Mononuclear cell (primary cell): Measurements from ENCODE around the gene WNK2. TPM values are rescaled to one million over a fixed set of nuclear protein-coding genes. Genes with fewer than 3 reads are reported as not detected.
"Not testable (repeated sequence)": the region's sequence is repeated elsewhere in the genome, so short reads cannot be mapped to it uniquely, and the experiment has no call there.

Experiments used
- H3K27me3 ChIP-seq: 2 replicates; pipeline ENCODE4 v1.6.0; 2011; ENCODE audit warnings: low read length, control low read depth; ENCODE audit not compliant: insufficient read depth
- H3K4me1 ChIP-seq: 2 replicates; pipeline ENCODE4 v1.5.1; 2011; ENCODE audit warnings: mild to moderate bottlenecking, low read length, control low read depth; ENCODE audit not compliant: insufficient read depth
- H3K4me3 ChIP-seq: 2 replicates; pipeline ENCODE4 v1.5.1; 2011; ENCODE audit warnings: mild to moderate bottlenecking, low read length, moderate library complexity
- H3K9me3 ChIP-seq: 2 replicates; pipeline ENCODE4 v1.5.1; 2011; ENCODE audit warnings: low read depth, mild to moderate bottlenecking, control low read depth, low read length
- total RNA-seq: library from RNA; depleted of rRNA; stranded (reverse); fragments of >200 nt; gene quantifications from one replicate; pipeline ENCODE4 v1.2.3, GENCODE V29; 2012

WNK2 gene
- total RNA-seq, result 0.10 TPM

GRCh38 chr9:93183663-93184431 lies at the start of gene WNK2:
TSS of gene WNK2 (plus strand) at chr9:93184139. CDS start at chr9:93184930, 791 bp downstream.
- H3K4me3 ChIP-seq, result no peak within 1 kb of the TSS
- H3K27me3 ChIP-seq, result peaks cover 35% of the 10 kb centered on the region
- no peaks in the 10 kb centered on the region for H3K9me3 ChIP-seq
- H3K4me1 ChIP-seq, result peaks cover 14% of the 10 kb centered on the region

- peaks cover 58% of the 10 kb centered on the region for H3K4me1 ChIP-seq
- H3K27me3 ChIP-seq, result no peaks in the 10 kb centered on the region
- H3K9me3 ChIP-seq, result no peaks in the 10 kb centered on the region
- H3K4me3 ChIP-seq, result peak overlapping the region; percentile 72
Measured at GRCh38 chr9:93134740-93135444, 49.0 kb upstream of the WNK2 start.

- no peaks in the 10 kb centered on the region for H3K27me3 ChIP-seq
- H3K4me3 ChIP-seq, result no peak overlapping the region
- H3K9me3 ChIP-seq, result no peaks in the 10 kb centered on the region
- H3K4me1 ChIP-seq, result peaks cover 46% of the 10 kb centered on the region
Measured at GRCh38 chr9:93136011-93136440, 47.9 kb upstream of the WNK2 start.

DNA sequence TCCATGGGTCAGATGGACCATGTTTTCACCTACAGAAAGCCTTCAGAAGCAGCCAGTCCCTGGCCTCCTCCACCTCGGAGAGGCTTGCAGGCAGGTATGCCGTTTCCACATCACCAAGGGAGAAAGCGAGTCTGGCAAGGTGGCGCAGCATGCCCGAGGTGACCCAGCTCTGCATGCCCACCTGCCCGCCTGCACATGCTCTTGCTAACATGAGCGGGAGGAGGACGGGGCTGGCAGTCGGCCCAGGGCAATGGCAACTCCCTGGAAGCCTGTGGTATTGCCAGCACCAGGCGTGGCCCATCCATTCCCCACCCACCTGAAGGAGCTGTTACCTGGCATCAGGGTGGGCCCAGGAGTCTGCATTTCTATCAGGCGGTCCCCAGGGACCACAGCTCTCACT lies 46.6 kb upstream of the WNK2 start:
- no peaks in the 10 kb centered on the region for H3K9me3 ChIP-seq
- peaks cover 38% of the 10 kb centered on the region for H3K4me1 ChIP-seq
- no peak overlapping the region for H3K4me3 ChIP-seq
- H3K27me3 ChIP-seq, result no peaks in the 10 kb centered on the region

- H3K4me3 ChIP-seq, result no peak overlapping the region
- H3K4me1 ChIP-seq, result peaks cover 38% of the 10 kb centered on the region
Measured at GRCh38 chr9:93138171-93138764, 45.7 kb upstream of the WNK2 start.

GRCh38 chr9:93139365-93140182 lies 44.4 kb upstream of the WNK2 start:
- H3K9me3 ChIP-seq, result no peaks in the 10 kb centered on the region
- H3K27me3 ChIP-seq, result no peaks in the 10 kb centered on the region
- peaks cover 45% of the 10 kb centered on the region for H3K4me1 ChIP-seq
- H3K4me3 ChIP-seq, result no peak overlapping the region

More at GRCh38 chr9:93138171-93138764, 45.7 kb upstream of the WNK2 start:
- Histone ChIP-seq H3K27me3 (no peaks in the 10 kb centered on the region), H3K9me3 (no peaks in the 10 kb centered on the region)

DNA sequence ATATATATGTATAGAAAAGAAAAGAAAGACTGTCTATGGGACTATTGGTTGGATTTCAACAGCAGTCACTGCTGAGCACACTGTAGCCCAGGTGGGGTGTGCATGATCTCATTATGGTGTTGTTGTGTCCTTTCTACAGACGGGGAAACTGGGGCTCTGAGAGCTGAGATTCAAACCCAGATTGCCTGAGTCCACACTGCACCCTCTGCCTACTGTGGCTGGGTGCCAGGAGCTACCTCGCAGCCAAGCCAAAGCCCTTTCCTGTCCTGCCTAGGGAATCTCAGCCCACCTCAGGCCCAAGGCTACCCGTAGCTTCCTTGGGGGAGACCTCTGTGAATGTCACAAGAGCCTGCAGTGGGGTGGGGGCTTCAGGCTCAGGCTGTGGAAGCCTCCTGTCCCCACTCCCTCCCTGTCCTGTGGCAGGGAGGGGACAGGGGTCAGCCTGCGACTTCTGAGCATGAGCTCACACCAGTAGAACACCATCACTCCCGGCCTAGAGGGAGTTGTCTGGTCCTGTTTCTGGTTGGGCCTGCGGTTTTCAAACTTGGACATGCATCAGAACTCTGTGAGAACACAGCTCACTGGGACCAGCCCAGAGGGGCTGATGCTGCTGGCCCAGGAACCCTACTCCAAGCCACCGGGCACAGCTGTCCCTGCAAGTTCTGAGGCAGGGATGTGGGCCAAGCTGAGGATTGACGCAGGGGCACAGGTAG lies 42.0 kb upstream of the WNK2 start:
- peaks cover 36% of the 10 kb centered on the region for H3K4me1 ChIP-seq
- no peaks in the 10 kb centered on the region for H3K27me3 ChIP-seq
- no peak overlapping the region for H3K4me3 ChIP-seq
- no peaks in the 10 kb centered on the region for H3K9me3 ChIP-seq

GRCh38 chr9:93143830-93144530 lies 40.0 kb upstream of the WNK2 start:
- Histone ChIP-seq H3K4me1 (peaks cover 28% of the 10 kb centered on the region), H3K9me3 (no peaks in the 10 kb centered on the region), H3K4me3 (no peak overlapping the region), H3K27me3 (no peaks in the 10 kb centered on the region)

GRCh38 chr9:93146696-93147095 lies 37.2 kb upstream of the WNK2 start:
- not testable (repeated sequence) for H3K9me3 ChIP-seq, H3K4me3 ChIP-seq, H3K27me3 ChIP-seq
- peaks cover 27% of the 10 kb centered on the region for H3K4me1 ChIP-seq

GRCh38 chr9:93147632-93148031 lies 36.3 kb upstream of the WNK2 start:
- H3K4me3 ChIP-seq, result no peak overlapping the region
- H3K9me3 ChIP-seq, result no peaks in the 10 kb centered on the region
- H3K4me1 ChIP-seq, result peaks cover 20% of the 10 kb centered on the region
- H3K27me3 ChIP-seq, result no peaks in the 10 kb centered on the region

GRCh38 chr9:93148721-93149120 lies 35.2 kb upstream of the WNK2 start:
- H3K27me3 ChIP-seq, result no peaks in the 10 kb centered on the region
- no peaks in the 10 kb centered on the region for H3K9me3 ChIP-seq

DNA sequence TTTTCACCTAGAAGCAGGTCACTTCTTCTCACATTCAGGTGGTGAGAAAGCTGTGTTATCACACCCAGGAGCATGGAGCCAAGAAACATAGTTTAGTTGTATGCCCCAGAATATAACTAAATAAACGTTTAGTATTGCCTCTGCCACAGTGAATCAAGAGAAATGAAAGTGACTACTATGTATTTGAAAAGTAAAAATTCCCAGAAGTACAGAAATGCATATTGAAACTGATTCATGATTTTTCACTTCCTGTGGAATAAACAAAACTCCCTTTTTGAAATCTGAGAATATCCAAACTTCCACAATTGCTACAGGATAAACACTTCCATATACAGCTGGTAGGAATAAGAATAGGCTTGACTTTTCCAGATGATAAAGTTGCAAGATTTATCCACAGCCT lies 34.6 kb upstream of the WNK2 start:
- Histone ChIP-seq H3K27me3 (no peaks in the 10 kb centered on the region), H3K9me3 (no peaks in the 10 kb centered on the region), H3K4me3 (no peak overlapping the region), H3K4me1 (peaks cover 3% of the 10 kb centered on the region)

More at GRCh38 chr9:93148721-93149120, 35.2 kb upstream of the WNK2 start:
- Histone ChIP-seq H3K4me1 (peaks cover 9% of the 10 kb centered on the region), H3K4me3 (no peak overlapping the region)

DNA sequence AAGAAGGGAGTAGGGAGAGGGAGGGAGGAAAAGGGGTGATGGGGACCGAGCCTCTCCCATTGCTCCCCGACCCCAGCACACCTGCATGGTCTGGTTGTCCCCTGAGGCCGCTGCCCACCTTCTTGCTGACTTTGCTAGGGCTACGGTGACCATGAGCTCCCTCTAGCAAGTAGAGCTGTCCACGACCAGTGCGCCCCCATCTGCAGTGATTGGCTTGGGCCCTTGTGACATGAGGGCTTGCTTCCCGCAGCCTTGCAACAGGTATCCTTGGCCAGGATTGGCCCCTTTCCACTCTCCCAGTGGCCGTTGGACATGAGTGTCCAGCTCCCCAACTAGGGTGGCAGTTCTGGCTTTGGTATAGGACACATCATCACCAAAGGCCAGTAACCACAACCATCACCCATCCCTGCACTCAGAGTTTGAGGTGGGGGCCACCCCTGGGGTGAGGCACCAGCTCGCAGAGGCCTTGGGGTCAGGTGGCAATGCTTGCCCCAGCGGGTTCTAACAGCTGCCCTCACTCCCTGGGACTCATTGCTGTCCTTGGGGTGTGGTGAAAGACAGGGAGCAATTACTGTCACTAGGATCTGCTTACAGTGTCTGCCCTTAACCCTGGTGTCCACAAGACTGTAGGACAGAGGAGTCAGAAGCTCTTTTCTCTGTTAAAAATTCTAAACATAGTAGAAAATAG lies 32.7 kb upstream of the WNK2 start:
- Histone ChIP-seq H3K27me3 (no peaks in the 10 kb centered on the region), H3K9me3 (no peaks in the 10 kb centered on the region), H3K4me1 (no peaks in the 10 kb centered on the region), H3K4me3 (no peak overlapping the region)
